Midbrain (tissue), 1 donor: ENCODE data around the gene UMAD1.

Experiments used
- DNase-seq: peaks from one replicate; lab custom pipeline; 2025; lab: John Stamatoyannopoulos, UW

The UMAD1 gene

GRCh38 chr7:7720750-7721621 lies 80.4 kb downstream of the UMAD1 start:
- DNase-seq, result no peak

GRCh38 chr7:7731732-7732131 lies 91.2 kb downstream of the UMAD1 start:
- no peak for DNase-seq

- DNase-seq, result no peak
Measured at GRCh38 chr7:7732621-7733281, 92.2 kb downstream of the UMAD1 start.

- no peak for DNase-seq
Measured at GRCh38 chr7:7736671-7737070, 96.1 kb downstream of the UMAD1 start.

- no peak for DNase-seq
Measured at GRCh38 chr7:7737674-7738073, 97.1 kb downstream of the UMAD1 start.

- no peak for DNase-seq
Measured at GRCh38 chr7:7738177-7738576, 97.6 kb downstream of the UMAD1 start.

- no peak for DNase-seq
Measured at GRCh38 chr7:7738622-7739021, 98.1 kb downstream of the UMAD1 start.

GRCh38 chr7:7739204-7740036 lies 98.9 kb downstream of the UMAD1 start:
- no peak for DNase-seq

- DNase-seq, result no peak
Measured at GRCh38 chr7:7740037-7740355, 99.4 kb downstream of the UMAD1 start.

- DNase-seq, result no peak
Measured at GRCh38 chr7:7742223-7742622, 101.7 kb downstream of the UMAD1 start.

- DNase-seq, result no peak
Measured at GRCh38 chr7:7745258-7745657, 104.7 kb downstream of the UMAD1 start.

- no peak for DNase-seq
Measured at GRCh38 chr7:7745966-7746365, 105.4 kb downstream of the UMAD1 start.

- DNase-seq, result no peak
Measured at GRCh38 chr7:7746458-7746857, 105.9 kb downstream of the UMAD1 start.

GRCh38 chr7:7750571-7751242 lies 110.2 kb downstream of the UMAD1 start:
- DNase-seq, result no peak

GRCh38 chr7:7751243-7752092 lies 110.9 kb downstream of the UMAD1 start:
- DNase-seq, result no peak

GRCh38 chr7:7756577-7756976 lies 116.0 kb downstream of the UMAD1 start:
- no peak for DNase-seq

GRCh38 chr7:7757576-7757975 lies 117.0 kb downstream of the UMAD1 start:
- DNase-seq, result no peak

- peak; percentile 61 for DNase-seq
Measured at GRCh38 chr7:7761340-7761973, 120.9 kb downstream of the UMAD1 start.

GRCh38 chr7:7761974-7762779 lies 121.6 kb downstream of the UMAD1 start:
- peak; percentile 19 for DNase-seq
